B cell (primary cell): ENCODE results near the gene GNGT2. TPM values are rescaled to one million over a fixed set of nuclear protein-coding genes. Genes with fewer than 3 reads are reported as not detected.

ENCODE experiments used
- ATAC-seq: fragments of 200-7000 bp; cut with Tn5 transposase; one replicate; pipeline ENCODE4 v1.10.0; 2021; ENCODE audit warnings: low read depth, mild to moderate bottlenecking, moderate number of reproducible peaks, moderate library complexity
- CTCF ChIA-PET: fragments of 350-600 bp; sonication (Branson Sonifier 250); formaldehyde crosslinking; loops from one replicate; lab custom pipeline; 2021; ENCODE audit warnings: antibody characterized with exemption, inconsistent platforms; lab: Charles Lee
- POLR2A ChIA-PET: fragments of 350-600 bp; sonication (Branson Sonifier 250); formaldehyde crosslinking; loops from one replicate; lab custom pipeline; 2021; ENCODE audit warnings: antibody characterized with exemption; lab: Charles Lee
- DNase-seq: peaks from one replicate; pipeline ENCODE4 v3.0.0; 2013
- H2AFZ ChIP-seq: 2 replicates; pipeline ENCODE4 v1.6.1; 2012; ENCODE audit warnings: mild to moderate bottlenecking, low read depth, low read length; ENCODE audit not compliant: insufficient read depth, poor library complexity, severe bottlenecking
- H3K27ac ChIP-seq, 2 donors: 1 replicate in 1 of 2; 2 replicates in 1 of 2; pipeline ENCODE4 v1.5.1; 2012 to 2013; ENCODE audit warnings: low read length in 2 of 2, mild to moderate bottlenecking in 2 of 2, moderate library complexity in 1 of 2
- H3K27me3 ChIP-seq, 4 experiments: fragments of 200-600 bp in 1 of 4; sonication (generic) in 1 of 4; replicated peaks in 1 of 4; 1 replicate in 2 of 4; 2 replicates in 2 of 4; pipeline versions ENCODE4 v1.6.1 to v1.7.0; 2013 to 2016; ENCODE audit warnings: low read length in 3 of 4, mild to moderate bottlenecking in 2 of 4, mixed read lengths in 1 of 4, moderate library complexity in 1 of 4; ENCODE audit not compliant: insufficient read depth in 4 of 4, control insufficient read depth in 3 of 4; ENCODE audit errors: control extremely low read depth in 1 of 4
- H3K36me3 ChIP-seq, 2 experiments: replicated peaks in 1 of 2; 1 replicate in 1 of 2; 2 replicates in 1 of 2; pipeline versions ENCODE4 v1.6.1 to v1.7.1; 2013; ENCODE audit warnings: low read length in 1 of 2; ENCODE audit not compliant: insufficient read depth in 2 of 2, control insufficient read depth in 1 of 2; ENCODE audit errors: control extremely low read depth in 1 of 2, extremely low read depth in 1 of 2
- H3K4me1 ChIP-seq, 2 donors: fragments of 200-600 bp in 1 of 2; sonication (generic) in 1 of 2; 1 replicate in 1 of 2; 2 replicates in 1 of 2; pipeline versions ENCODE4 v1.5.1 to v1.6.1; 2013 to 2017; ENCODE audit warnings: low read length in 2 of 2; ENCODE audit not compliant: control insufficient read depth in 2 of 2, insufficient read depth in 2 of 2
- H3K4me2 ChIP-seq: replicated peaks from 2 replicates; pipeline ENCODE3; 2012; ENCODE audit warnings: mild to moderate bottlenecking, low read depth, low read length; ENCODE audit not compliant: poor library complexity, severe bottlenecking
- H3K4me3 ChIP-seq, 5 experiments: fragments of 200-600 bp in 1 of 5; sonication (generic) in 1 of 5; 1 replicate in 3 of 5; 2 replicates in 2 of 5; pipeline versions ENCODE4 v1.5.1 to v1.7.0; 2011 to 2016; ENCODE audit warnings: low read length in 4 of 5, mild to moderate bottlenecking in 4 of 5, low read depth in 2 of 5, control low read depth in 1 of 5, moderate library complexity in 1 of 5; ENCODE audit not compliant: insufficient read depth in 1 of 5; ENCODE audit errors: control extremely low read depth in 1 of 5, extremely low read depth in 1 of 5
- H3K79me2 ChIP-seq: fragments of 200-600 bp; sonication (generic); one replicate; pipeline ENCODE4 v1.6.0; 2016; ENCODE audit warnings: low read length; ENCODE audit not compliant: control insufficient read depth, insufficient read depth
- H3K9ac ChIP-seq: fragments of 200-600 bp; sonication (generic); 2 replicates; pipeline ENCODE4 v1.6.1; 2017; ENCODE audit warnings: mild to moderate bottlenecking, low read length, moderate library complexity
- H3K9me3 ChIP-seq, 3 donors: one replicate each; pipeline versions ENCODE4 v1.6.1 to v1.7.1; 2013; ENCODE audit warnings: low read length in 2 of 3; ENCODE audit not compliant: control insufficient read depth in 2 of 3, insufficient read depth in 1 of 3; ENCODE audit errors: control extremely low read depth in 1 of 3
- H4K20me1 ChIP-seq: 2 replicates; pipeline ENCODE4 v1.6.0; 2012; ENCODE audit warnings: mild to moderate bottlenecking, low read length; ENCODE audit not compliant: insufficient read depth, control insufficient read depth, poor library complexity, severe bottlenecking
- H3K27ac Mint-ChIP-seq: one replicate; pipeline ENCODE4 v1.8.0; 2021; ENCODE audit warnings: mixed read lengths
- H3K27me3 Mint-ChIP-seq: one replicate; pipeline ENCODE4 v1.8.0; 2021; ENCODE audit warnings: mixed read lengths
- H3K4me1 Mint-ChIP-seq: one replicate; pipeline ENCODE4 v1.8.0; 2021; ENCODE audit warnings: mixed read lengths
- H3K4me3 Mint-ChIP-seq: one replicate; pipeline ENCODE4 v1.8.0; 2021; ENCODE audit warnings: mixed read lengths
- H3K9me3 Mint-ChIP-seq: one replicate; pipeline ENCODE4 v1.8.0; 2022; ENCODE audit warnings: mixed read lengths; ENCODE audit not compliant: insufficient read depth
- CTCF ChIP-seq: fragments of 200-600 bp; IDR thresholded peaks from one replicate; pipeline ENCODE4 v1.8.0; 2022; ENCODE audit warnings: antibody characterized with exemption, mild to moderate bottlenecking
- EZH2 ChIP-seq: IDR thresholded peaks from 2 replicates; pipeline ENCODE4 v1.6.1; 2012; ENCODE audit warnings: borderline replicate concordance, low read depth, mild to moderate bottlenecking, moderate library complexity, low read length; ENCODE audit not compliant: insufficient read depth, poor library complexity, severe bottlenecking
- WGBS: methylation state at CpG from one replicate; pipeline ENCODE4 v1.1.5; 2013; ENCODE audit warnings: missing lambda C conversion rate; ENCODE audit not compliant: insufficient coverage; 5-methylcytosine and 5-hydroxymethylcytosine counted together
- intact Hi-C: fragments of 100-400 bp; cut with micrococcal nuclease; formaldehyde crosslinking; loops from one replicate; pipeline ENCODE4 v1.10.0; 2022
- polyA plus RNA-seq: library from polyadenylated mRNA; depleted of rRNA; stranded (reverse); fragments of >200 nt; gene quantifications from 2 replicates; pipeline ENCODE4 v1.2.3, GENCODE V29; 2012
- total RNA-seq, 2 donors: library from RNA; stranded (reverse); fragments of 120-200 nt in 1 of 2; gene quantifications; 1 replicate in 1 of 2; 2 replicates in 1 of 2; pipeline versions ENCODE4 v1.2.3 to v1.2.4, GENCODE V29; 2013 to 2022

The GNGT2 gene
- total and polyA plus RNA-seq, 2 donors (not counting 1 experiment from before 2014, with no cell fraction given), result 5.1 to 11.1 TPM

DNA sequence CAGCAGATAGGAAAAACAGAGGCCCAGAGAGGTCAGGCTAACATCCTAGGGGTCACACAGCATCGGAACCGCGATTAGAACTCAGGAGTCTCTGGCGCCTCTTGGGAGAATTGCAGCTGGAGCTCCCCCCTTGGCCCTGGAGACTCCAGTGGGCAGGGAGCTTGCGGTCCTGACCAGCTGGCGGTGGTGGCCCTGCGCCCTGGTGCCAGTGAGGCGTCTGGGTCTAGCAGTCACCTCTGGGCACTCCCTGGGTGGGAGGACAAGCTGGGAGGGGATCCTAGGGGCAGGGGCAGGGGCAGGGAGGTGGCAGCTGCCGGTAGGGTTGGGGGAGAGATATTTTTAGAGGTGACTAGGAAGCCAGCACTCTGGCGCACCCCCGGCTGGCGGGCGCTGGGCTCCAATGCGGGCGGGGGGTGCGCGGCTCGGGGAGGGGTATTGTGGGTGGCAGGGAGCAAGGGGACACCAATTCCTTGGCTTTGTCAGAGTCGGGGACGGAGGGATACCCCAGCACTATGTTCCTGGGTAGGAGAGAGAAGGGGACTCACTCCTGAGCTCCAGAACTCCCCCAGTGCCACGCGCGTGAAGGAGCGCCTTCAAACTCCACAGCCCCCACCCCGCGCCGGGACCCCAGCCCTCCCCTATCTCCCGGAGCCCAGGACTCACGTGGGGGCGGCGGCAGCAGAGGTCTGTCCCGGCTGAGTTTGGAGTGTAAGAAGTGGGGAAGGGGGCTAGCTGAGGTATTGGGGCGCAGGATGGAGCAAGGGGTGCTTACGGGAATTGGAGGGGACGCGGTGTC lies 19.6 kb upstream of the GNGT2 start:
- peaks cover 26% of the 10 kb centered on the region for H3K4me1 Mint-ChIP-seq
- no peak overlapping the region for H3K27ac Mint-ChIP-seq
- TF ChIP-seq CTCF, result no peak
- TF ChIP-seq EZH2, result no peak
- Histone ChIP-seq H3K4me3 (peak overlapping the region; percentile 52 to 93 (median 63)), H4K20me1 (peaks cover 6% of the 10 kb centered on the region), H3K9me3 (no peaks in the 10 kb centered on the region), H3K27me3 (peaks cover 0 to 19% (median 9%) of the 10 kb centered on the region in 4 experiments), H3K4me2 (peak overlapping the region; percentile 94), H3K36me3 (no peaks in the 10 kb centered on the region), H3K9ac (peak overlapping the region; percentile 78), H3K4me1 (peaks cover 27 to 34% of the 10 kb centered on the region in 2 donors), H2AFZ (peak overlapping the region; percentile 86), H3K79me2 (no peaks in the 10 kb centered on the region), H3K27ac (no peak overlapping the region)
- peak overlapping the region; percentile 93 for H3K4me3 Mint-ChIP-seq
- ChIA-PET CTCF (interaction anchor here (1.4 to 9.5 kb wide), 5 partner anchors 17 to 61 kb away, joined by 7 to 332 read pairs (median 140); partner anchors contain the start of genes ABI3 and GNGT2), POLR2A (interaction anchor here (0.5 to 2.1 kb wide), 4 partner anchors 38 to 85 kb away, joined by 4 to 9 read pairs (median 6); no protein-coding TSS in a partner anchor)
- DNase-seq (no peak), ATAC-seq (no peak)
- 13% methylated on average over 24 of the region's 36 CpGs for WGBS
- H3K27me3 Mint-ChIP-seq, result peaks cover 13% of the 10 kb centered on the region
- no peaks in the 10 kb centered on the region for H3K9me3 Mint-ChIP-seq
- intact Hi-C loops, result loop anchor here (5.0 kb wide), 3 partner anchors 32 to 537 kb away; no protein-coding TSS in a partner anchor
